NCI-H748 (cell line): ENCODE measurements around the gene CDK5RAP3.
"Not testable (repeated sequence)": the region's sequence is repeated elsewhere in the genome, so short reads cannot be mapped to it uniquely, and the experiment has no call there.

Source experiments
- DNase-seq: peaks from one replicate; lab custom pipeline; 2025; ENCODE audit not compliant: unreplicated experiment; lab: John Stamatoyannopoulos, UW

Gene CDK5RAP3

GRCh38 chr17:47996201-47996600 lies 25.3 kb downstream of the CDK5RAP3 start:
- no peak for DNase-seq

GRCh38 chr17:47997586-47997985 lies 26.7 kb downstream of the CDK5RAP3 start:
- DNase-seq = no peak

DNA sequence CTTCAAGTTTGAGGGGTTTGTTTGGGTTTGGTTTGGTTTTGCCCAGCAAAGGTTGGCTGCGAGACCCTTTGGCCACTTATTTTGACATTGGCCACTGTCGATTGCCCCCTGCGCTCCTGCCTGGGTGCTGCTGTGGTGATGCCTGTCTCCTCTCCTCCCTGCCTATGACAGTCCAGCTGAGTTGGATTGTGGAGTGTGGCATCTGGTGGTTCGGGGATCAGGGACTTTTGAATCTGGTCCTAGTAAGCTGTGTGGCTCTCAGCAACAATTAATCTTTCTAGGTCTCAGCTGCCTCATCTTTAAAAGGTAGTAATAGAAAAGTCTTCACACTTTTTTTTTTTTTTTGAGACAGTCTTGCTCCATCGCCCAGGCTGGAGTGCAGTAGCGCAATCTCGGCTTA lies 27.1 kb downstream of the CDK5RAP3 start:
- DNase-seq = no peak

- DNase-seq = no peak
Measured at GRCh38 chr17:47999582-47999981, 28.7 kb downstream of the CDK5RAP3 start.

GRCh38 chr17:48001197-48001596 lies 30.3 kb downstream of the CDK5RAP3 start:
- DNase-seq = no peak

- DNase-seq = not testable (repeated sequence)
Measured at GRCh38 chr17:48001657-48002056, 30.7 kb downstream of the CDK5RAP3 start.

GRCh38 chr17:48002266-48002915 lies 31.5 kb downstream of the CDK5RAP3 start:
- peak; percentile 67 for DNase-seq

DNA sequence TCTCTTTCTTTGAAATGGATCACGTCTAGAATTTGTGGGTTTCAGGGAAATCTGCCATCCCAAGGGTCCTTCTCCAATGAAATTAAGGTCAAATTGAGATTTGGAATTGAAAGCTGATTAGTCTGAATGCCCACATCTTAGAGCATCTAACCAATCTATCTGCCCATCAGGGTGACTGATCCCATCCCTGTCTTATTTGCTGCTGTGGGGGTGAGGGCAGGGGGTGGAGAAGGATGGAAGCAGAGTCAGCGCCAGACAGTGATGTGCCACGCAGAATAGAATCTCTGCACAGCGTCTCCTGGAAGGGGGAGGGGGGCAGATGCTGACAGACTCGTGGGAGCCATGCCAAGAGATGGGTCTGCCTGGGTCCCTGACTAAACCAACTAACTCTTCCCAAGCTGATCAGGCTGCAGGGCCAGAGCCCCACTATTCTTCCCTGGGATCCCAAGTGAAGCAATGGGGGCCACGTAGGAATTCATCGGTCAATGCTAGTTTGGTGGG lies 32.1 kb downstream of the CDK5RAP3 start:
- peak; percentile 77 for DNase-seq

DNA sequence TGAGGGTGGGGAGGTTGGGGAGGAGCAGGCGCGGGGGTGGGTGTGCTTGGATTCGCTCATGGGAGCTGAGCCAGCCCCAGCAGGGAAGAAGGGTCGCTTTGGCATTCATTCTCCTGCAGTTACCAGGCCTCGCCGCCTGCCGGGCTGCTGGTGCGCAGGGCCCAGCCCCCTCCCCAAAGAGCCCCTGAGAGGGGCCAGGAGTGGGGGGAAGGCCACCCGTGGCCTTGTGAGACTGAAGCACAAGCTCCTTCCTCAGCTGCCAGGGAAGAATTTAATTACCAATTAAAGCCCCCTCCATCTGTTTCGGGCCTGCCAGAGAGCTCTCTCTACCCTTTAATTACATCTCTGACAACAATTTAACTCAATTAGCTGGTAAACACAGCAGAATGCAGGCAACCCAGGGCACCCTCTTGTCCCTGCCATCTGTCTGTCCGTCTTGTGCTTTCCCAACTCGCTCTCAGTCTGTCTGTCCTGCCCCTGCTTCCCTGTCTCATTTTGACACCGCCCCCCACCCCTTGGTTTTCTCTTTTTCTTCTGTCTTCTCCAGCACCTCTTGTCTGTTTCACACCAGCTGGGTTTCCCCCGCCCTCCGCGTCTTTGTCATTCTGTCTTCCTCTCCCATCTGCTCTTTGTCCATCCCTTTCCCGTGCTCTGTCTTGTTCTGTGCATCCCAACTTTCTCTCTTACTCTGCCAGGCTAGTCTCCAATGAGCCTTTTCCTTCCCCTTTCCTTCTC lies 32.7 kb downstream of the CDK5RAP3 start:
- DNase-seq = peak; percentile 92

GRCh38 chr17:48004983-48005382 lies 34.1 kb downstream of the CDK5RAP3 start:
- DNase-seq = no peak

DNA sequence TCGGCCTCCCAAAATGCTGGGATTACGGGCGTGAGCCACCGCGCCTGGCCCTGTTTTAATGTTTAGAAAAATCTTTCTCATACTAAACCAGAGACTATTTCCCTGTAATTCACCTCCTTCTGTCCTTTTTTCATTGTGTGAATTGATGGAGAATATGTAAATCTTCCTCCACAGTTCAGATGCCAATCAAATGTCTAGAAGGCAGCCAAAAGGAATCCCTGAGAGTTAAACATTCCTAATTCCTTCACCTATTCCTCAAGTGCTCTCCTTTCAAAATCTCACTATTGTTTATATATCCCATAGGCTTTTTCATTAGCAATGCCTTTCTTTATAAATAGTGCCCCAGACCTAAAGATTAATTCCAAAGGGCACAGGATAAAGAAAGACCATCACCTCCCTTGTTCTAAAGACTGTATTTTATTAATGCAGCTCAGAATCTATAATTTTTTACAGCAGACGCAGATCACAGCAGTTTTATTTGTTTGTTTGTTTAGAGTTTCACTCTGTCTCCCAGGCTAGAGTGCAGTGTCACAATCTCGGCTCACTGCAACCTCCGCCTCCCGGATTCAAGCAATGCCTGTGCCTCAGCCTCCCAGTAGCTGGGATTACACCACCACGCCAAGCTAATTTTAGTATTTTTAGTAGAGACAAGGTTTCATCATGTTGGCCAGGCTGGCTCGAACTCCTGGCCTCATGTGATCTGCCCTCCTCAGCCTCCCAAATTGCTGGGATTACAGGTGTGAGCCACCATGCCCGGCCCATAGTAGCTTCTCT lies 36.2 kb downstream of the CDK5RAP3 start:
- no peak for DNase-seq

GRCh38 chr17:48010193-48010592 lies 39.3 kb downstream of the CDK5RAP3 start:
- no peak for DNase-seq

DNA sequence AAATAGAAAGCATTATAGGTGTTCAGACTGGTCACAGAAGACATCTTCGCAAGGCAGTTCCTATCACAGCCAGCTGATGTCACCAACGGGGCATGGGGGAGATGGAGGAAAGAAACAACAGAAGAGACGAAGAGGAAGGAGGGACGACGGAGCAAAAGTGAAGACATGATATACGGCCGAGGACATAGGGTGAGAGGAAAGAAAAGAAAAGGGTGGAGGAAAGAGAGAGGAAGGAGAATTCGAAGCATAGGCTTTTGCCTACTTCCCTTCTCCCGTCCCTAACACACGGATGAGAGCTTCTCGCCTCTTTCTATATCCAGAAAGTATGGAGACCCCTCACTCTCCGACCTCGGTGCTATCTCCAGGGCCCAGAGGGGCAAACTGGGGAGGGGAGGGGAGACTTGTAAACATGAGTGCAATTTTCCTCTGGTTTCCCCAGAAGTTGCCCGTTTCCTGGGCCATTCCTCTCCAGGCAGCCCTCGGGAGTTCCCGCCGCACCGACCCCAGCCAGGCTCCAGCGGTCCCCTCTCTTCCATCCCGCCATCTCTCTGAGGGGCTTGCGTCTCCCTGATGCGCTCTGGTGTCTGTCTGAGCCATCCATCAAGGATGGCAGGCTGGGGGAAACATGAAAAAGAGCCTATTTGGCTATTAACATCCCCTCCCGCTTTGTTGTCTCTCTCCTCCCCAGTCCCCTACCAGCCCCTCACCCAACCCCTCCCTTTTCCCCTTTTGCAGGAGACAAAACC lies 40.7 kb downstream of the CDK5RAP3 start:
- DNase-seq = peak; percentile 84

DNA sequence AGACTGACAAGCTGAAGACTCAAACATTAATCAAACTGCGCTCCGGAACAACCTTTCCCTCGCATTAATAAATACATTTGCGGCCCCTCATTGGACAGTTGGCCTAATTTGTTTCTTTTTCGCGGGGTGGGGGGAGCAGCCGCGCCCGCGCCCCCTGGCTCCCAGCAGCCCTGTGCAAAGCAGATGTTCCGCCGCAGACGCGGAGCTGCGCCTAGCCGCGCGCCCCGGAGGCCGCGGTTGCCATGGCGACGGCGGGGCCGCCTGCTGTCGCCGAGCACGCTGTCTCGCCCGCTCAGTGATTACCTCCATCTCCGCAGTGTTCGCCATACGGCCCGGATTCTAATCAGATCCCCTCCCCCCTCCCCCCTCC lies 41.2 kb downstream of the CDK5RAP3 start:
- peak; percentile 97 for DNase-seq

- no peak for DNase-seq
Measured at GRCh38 chr17:48012654-48013053, 41.7 kb downstream of the CDK5RAP3 start.

DNA sequence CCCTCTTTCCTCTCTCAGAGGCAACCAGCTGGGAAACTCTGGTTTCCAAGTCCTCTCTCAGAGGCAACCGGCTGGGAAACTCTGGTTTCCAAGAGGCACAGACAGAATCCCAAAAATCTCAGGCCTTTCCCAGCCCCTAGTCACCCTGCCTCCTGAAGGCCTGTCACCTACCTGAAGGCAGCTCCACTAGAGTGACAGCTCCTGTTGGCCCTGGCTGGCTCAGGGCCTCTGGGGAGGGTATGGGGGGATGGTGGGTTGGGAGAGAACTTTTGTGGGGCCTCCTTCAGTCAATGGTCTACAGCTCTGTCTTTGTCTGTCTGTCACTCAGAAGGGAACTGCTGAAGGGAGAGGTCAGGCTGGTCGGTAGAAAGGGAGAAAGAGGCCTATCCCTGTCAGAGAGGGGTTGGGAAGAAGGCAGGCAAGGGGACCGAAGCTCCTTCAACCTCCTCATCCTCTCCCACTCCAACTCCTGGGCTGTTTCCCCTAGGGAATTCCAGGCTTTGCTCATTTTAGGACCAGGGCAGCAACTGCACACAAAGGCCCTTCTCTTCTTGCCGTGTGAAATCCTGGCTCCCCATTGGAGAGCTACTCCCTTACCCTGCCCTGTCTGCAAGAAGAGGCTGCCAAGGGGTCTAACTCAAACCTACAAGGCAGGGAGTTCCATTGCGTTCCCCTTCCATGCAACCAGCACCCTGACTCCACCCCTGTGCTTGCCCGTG lies 43.1 kb downstream of the CDK5RAP3 start:
- DNase-seq = no peak

- peak; percentile 45 for DNase-seq
Measured at GRCh38 chr17:48014595-48015111, 43.7 kb downstream of the CDK5RAP3 start.

- DNase-seq = no peak
Measured at GRCh38 chr17:48016112-48016511, 45.2 kb downstream of the CDK5RAP3 start.

- not testable (repeated sequence) for DNase-seq
Measured at GRCh38 chr17:48017817-48018158, 46.9 kb downstream of the CDK5RAP3 start.

DNA sequence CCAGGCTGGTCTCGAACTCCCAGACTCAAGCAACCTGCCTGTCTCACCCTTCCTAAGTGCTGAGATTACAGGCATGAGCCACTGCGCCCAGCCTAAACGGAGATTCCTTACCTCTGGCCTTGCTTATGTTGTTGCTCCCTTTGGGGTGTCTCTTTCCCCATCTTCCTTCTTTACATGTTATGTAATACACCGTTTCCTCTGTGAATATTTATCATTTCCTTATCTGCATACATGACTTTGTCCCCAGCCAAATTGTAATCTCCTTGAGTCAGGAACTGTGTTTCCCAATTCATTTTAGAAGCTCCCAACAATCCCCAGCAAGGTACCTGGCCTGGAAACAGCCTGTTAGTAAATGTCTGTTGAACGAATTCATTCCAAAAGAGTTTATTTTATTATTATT lies 51.0 kb downstream of the CDK5RAP3 start:
- DNase-seq = no peak
